AG09309 (cell line): ENCODE measurements around the gene PAFAH2.
"Not testable (repeated sequence)": the region's sequence is repeated elsewhere in the genome, so short reads cannot be mapped to it uniquely, and the experiment has no call there.

Experiments used
- DNase-seq: peaks from one replicate; pipeline ENCODE4 v3.0.0-alpha.2; 2010; ENCODE audit warnings: low read depth
- H3K4me3 ChIP-seq: 2 replicates; pipeline ENCODE4 v1.5.1; 2011; ENCODE audit warnings: mild to moderate bottlenecking, low read depth, low read length, moderate library complexity; ENCODE audit not compliant: control insufficient read depth
- CTCF ChIP-seq: IDR thresholded peaks from 2 replicates; pipeline ENCODE4 v1.5.1; 2011; ENCODE audit warnings: mild to moderate bottlenecking, low read depth, low read length, inconsistent platforms; ENCODE audit not compliant: insufficient read depth, control insufficient read depth; ENCODE audit errors: missing control alignments

Gene PAFAH2

GRCh38 chr1:25952841-25953401, 44.9 kb downstream of the PAFAH2 start:
- H3K4me3 ChIP-seq = no peak overlapping the region
- no peak for DNase-seq
- no peak for TF ChIP-seq CTCF

- no peak for DNase-seq
- no peak for TF ChIP-seq CTCF
Observed at GRCh38 chr1:25948641-25949040, 49.2 kb downstream of the PAFAH2 start.

GRCh38 chr1:25947027-25947426, 50.8 kb downstream of the PAFAH2 start:
- no peak overlapping the region for H3K4me3 ChIP-seq

More at GRCh38 chr1:25948641-25949040, 49.2 kb downstream of the PAFAH2 start:
- no peak overlapping the region for H3K4me3 ChIP-seq

GRCh38 chr1:25945761-25946160, 52.1 kb downstream of the PAFAH2 start:
- DNase-seq = no peak
- no peak for TF ChIP-seq CTCF

More at GRCh38 chr1:25947027-25947426, 50.8 kb downstream of the PAFAH2 start:
- no peak for DNase-seq
- no peak for TF ChIP-seq CTCF

GRCh38 chr1:25944986-25945385, 52.9 kb downstream of the PAFAH2 start:
- H3K4me3 ChIP-seq = no peak overlapping the region
- TF ChIP-seq CTCF = no peak
- no peak for DNase-seq

More at GRCh38 chr1:25945761-25946160, 52.1 kb downstream of the PAFAH2 start:
- no peak overlapping the region for H3K4me3 ChIP-seq

GRCh38 chr1:25943511-25943910, 54.4 kb downstream of the PAFAH2 start:
- not testable (repeated sequence) for DNase-seq, H3K4me3 ChIP-seq

GRCh38 chr1:25936947-25937346, 60.9 kb downstream of the PAFAH2 start:
- no peak overlapping the region for H3K4me3 ChIP-seq
- no peak for DNase-seq
- no peak for TF ChIP-seq CTCF
